ENCODE data around the gene HLA-DMB.

HLA-DMB gene

DNA sequence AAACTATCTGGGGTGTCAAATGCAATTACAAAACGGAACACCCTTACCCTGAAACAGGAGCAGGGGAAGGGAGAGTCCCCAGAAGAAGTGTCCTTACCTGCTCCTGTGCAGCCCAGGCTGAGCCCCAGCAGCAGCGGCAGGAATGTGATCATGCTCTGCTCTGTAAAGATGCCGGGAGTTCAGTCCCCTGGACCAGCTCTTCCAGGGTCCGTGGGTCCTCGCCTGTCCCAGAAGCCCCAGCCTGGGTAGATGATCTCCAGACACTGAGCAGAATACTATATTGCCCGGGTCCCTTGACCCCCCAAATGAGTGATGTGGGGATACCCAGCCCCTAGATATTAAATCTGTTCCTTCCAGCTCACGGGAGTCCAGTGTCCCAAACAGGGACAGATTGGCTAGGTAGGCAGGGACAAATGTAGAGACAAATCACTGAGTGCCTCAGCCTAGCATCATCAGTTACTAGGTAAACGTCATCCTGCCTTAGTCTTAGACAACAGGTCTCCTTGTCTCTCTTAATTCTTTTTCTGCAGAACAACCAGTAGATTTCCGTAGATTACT, at the start of gene HLA-DMB:
TSS of gene HLA-DMB (minus strand) at position 373 of the 558 bp plus-strand sequence. CDS start at position 152, 221 bp downstream.
- no peak for DNase-seq

DNA sequence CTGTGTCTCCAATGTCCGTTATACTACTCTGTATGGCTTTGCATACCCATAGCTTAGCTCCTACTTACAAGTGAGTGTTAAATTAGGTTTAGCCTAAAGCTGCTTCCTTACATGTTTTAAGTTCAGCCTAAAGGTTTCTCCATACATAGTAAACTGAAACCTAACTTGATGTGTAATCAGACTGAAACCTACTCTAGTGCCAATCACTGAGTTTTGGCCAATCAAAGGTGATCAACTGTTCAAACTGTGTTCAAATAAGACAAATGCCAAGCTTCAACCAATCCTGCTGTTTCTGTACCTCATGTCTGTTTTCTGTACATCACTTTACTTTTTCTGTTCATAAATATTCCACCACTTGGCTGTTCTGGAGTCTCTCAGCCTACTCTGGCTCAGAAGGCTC, 48.5 kb upstream of the HLA-DMB start:
- no peak for DNase-seq

DNA sequence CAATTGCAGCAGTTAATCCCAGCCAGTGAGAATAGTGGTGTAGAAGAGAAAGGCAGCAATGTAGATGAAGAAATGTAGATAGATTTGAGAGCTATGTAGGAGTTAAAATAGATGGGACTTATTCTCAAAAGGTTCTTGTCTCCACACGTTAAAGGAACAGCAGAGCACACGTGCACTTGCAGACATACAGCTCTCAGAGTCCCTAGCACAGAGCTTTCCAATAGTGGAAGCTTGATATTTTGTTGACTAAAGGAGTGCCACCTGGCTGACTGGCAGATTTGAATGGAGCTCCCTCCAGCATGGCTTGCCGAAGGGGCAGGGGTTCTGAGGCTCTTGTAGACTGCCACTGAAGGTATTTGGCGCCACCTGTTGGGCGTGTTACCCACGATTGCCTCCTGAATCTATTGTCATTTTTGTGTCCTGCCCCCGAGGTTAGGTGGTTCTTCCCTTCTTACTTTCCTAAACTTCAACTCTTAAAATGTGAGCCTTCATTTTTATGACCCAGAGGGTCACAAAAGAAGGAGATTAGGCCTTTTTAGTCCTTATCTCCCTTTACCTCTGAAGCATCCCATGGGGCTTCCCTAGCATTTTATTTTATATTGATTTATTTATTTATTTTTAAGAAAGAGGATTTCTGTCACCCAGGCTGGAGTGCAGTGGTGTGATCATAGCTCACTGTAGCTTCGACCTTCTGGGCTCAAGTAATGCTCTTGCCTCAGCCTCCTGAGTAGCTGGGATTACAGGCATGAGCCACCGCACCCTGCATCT, 44.0 kb upstream of the HLA-DMB start:
- DNase-seq, result peak; percentile 92

DNA sequence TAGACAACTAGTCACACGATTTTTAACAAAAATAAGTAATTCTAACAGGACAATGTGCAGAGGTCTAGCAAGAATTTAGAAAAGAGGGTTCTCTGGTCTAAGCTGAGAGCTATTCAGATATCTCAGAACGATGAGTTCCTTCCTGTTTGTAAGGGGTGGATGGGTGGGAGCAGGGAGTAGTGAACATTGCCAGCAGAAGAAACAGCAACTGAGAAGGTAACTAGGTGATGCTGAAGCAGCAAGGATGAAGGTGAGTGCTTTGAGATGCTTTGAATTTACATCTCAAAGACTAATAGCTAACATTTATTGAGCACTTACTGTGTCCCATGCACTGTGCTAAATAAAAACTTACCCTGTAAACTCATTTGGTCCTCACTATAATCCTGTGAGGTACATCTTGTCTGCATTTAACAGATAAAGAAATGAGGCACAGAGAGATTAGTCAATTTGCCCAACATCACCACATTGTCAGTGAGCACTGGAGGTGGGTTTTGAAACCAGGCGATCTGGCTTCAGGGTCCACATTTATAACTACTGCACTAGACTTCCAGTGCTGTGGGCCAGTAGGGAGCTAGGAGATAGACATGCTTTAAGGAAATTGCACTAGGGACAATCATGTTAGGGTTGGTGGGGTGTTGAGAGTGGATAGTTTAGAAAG, 43.3 kb upstream of the HLA-DMB start:
- DNase-seq, result no peak

DNA sequence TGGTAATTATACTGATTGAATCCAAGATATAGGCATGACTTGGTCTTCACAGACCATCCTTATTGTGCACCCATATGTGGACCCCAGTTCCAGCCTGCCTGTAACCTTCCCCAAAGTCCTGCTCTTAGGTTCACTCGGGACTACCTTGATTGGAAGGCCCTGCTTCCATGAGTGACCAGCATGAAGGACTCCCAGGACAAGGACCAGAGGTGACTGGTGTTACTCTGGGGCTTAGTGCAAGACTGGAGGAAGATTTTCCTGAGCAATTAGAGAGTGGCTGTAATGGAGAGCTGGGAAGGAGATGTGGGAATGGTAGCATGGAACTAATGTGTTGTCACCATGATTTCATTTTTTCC, 42.6 kb upstream of the HLA-DMB start:
- DNase-seq, result no peak

DNA sequence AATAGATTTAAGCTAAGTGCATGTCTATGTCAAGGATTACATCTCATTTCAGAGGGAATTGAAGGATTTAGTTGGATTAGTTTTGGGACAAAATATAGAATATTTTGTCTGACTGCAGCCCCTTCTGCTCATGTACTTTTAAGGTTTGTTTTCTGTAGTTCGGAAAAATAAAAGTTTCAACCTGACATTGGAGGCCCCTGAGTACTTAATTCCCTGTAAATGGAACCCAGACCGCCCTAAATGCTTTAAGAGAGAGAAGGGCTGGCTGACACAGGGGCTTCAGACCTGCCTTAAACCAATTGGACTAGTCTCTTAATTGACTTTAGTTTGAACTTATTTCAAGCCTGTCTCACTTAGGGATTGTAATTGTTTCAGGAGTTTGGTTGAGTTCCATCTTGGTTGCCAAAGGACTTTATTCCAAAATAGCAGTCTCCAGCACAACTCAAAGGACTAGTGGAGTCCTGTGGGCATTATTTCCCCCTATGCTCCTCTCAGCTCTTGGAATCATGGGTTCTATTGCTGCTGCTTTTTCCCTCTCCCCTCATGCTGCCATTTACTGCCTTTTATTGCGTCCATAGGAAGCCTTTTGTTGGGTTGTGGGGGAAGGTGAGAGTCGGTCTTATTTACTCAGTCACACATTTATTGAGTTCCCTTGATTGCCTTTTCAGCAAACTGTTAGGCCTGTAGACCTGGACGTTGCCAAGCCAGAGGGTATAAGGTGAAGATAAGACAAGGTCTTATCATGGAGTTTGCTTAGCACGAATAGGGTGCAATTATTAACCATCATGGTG, 42.1 kb upstream of the HLA-DMB start:
- no peak for DNase-seq

DNA sequence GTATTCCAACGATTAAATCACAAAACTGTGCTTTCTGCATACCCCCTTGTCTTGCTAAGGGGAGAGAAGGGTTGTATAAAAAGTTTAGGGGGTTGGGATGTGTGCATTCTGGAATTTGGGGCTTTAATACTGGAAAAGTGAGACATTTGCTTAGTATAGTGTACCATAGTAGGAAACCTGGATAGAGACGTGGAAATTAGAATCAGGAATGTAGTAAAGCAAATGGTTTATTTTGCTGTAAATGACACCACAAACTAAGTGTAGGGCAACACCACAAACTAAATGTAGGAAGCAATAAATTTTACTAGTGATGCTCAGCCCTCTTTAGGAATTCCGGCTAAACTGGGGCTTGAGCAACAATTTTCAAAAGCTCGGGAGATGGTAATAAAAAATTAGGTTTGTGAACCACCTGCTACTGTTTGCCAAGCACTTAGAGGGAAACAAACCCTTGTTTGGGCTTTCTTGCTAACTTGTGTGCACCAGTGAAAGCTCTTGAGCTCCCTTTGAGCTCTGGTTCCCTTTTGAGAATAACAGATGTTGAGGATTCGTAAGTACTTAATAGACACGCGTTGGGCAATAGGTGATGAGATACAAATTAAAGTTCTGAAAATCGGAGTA, 41.4 kb upstream of the HLA-DMB start:
- DNase-seq, result peak; percentile 75

DNA sequence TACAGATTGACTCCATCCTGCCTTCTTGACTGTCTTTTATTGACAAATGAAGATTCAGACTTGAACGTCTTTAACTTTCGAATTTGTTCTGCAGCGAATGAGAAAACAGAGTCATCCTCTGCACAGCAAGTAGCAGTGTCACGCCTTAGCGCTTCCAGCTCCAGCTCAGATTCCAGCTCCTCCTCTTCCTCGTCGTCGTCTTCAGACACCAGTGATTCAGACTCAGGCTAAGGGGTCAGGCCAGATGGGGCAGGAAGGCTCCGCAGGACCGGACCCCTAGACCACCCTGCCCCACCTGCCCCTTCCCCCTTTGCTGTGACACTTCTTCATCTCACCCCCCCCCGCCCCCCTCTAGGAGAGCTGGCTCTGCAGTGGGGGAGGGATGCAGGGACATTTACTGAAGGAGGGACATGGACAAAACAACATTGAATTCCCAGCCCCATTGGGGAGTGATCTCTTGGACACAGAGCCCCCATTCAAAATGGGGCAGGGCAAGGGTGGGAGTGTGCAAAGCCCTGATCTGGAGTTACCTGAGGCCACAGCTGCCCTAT, 39.7 kb upstream of the HLA-DMB start:
- DNase-seq, result no peak

DNA sequence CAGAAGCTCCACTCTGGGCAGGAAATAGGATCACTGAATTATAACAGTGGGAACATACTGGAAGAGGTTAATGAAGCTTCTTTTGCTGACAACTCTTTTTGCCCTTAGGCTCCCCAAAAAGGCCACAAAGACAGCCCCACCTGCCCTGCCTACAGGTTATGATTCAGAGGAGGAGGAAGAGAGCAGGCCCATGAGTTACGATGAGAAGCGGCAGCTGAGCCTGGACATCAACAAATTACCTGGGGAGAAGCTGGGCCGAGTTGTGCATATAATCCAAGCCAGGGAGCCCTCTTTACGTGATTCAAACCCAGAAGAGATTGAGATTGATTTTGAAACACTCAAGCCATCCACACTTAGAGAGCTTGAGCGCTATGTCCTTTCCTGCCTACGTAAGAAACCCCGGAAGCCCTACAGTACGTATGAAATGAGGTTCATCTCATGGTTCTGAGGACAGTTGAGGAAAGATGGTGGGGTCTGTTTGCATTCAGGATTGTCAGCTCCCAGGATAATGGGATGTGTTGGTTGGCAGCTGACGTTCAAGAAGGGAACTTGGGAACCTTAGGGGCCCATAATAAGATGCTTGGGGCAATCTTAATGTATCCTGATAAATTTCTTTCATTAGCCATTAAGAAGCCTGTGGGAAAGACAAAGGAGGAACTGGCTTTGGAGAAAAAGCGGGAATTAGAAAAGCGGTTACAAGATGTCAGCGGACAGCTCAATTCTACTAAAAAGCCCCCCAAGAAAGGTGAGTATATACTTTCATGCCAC, 39.1 kb upstream of the HLA-DMB start:
- no peak for DNase-seq

DNA sequence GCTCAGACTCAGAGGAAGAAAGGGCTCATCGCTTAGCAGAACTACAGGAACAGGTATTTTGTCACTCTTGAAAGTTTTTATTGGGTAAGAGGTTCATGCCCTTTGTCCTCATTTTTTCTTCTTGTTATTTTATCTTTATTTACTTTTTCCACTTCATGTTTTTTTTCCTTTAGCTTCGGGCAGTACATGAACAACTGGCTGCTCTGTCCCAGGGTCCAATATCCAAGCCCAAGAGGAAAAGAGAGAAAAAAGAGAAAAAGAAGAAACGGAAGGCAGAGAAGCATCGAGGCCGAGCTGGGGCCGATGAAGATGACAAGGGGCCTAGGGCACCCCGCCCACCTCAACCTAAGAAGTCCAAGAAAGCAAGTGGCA, 37.1 kb upstream of the HLA-DMB start:
- no peak for DNase-seq

DNA sequence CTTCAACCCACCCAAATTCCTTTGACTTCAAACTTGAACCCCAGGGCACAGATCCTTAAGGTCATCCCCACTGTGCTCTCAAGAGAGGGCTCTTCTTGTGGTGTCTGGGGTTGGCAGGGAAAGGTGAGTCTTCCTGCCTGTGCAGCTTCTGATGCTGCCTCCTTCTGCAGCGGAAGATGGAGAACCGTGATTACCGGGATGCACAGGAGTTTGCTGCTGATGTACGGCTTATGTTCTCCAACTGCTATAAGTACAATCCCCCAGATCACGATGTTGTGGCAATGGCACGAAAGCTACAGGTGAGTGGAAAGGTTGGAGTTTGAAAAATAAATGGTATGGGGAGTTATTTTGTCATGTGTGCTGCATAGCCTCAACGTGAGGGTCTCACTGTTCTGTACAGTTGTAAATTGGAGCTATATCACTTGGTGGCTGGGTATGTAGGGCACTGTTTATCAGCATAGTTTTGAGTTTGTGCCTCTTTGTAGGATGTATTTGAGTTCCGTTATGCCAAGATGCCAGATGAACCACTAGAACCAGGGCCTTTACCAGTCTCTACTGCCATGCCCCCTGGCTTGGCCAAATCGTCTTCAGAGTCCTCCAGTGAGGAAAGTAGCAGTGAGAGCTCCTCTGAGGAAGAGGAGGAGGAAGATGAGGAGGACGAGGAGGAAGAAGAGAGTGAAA, 36.6 kb upstream of the HLA-DMB start:
- no peak for DNase-seq

DNA sequence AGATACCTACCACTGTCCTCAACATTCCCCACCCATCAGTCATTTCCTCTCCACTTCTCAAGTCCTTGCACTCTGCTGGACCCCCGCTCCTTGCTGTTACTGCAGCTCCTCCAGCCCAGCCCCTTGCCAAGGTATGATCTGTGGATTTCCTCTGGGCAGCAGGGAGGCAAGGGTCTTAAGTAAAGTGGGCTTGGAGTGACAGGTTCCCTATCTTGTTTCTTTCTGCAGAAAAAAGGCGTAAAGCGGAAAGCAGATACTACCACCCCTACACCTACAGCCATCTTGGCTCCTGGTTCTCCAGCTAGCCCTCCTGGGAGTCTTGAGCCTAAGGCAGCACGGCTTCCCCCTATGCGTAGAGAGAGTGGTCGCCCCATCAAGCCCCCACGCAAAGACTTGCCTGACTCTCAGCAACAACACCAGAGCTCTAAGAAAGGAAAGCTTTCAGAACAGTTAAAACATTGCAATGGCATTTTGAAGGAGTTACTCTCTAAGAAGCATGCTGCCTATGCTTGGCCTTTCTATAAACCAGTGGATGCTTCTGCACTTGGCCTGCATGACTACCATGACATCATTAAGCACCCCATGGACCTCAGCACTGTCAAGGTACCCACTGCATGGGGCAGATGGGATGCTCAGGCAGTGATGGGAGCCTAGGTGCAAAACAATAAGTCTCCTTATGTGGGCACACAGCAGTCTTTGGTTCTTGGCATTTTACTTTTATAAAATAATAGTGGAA, 35.7 kb upstream of the HLA-DMB start:
- no peak for DNase-seq

DNA sequence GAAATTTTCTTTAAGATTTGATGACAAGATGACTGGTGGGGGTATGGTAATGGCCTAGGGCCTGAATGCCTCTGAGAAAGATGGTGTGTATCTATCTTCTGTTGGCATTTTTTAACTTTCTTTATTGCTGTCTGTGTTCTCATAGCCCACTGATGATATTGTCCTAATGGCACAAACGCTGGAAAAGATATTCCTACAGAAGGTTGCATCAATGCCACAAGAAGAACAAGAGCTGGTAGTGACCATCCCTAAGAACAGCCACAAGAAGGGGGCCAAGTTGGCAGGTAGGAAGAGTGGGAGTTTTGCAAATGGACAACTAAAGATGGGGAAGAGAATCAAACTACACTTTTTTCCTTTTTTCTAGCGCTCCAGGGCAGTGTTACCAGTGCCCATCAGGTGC, 35.1 kb upstream of the HLA-DMB start:
- no peak for DNase-seq

DNA sequence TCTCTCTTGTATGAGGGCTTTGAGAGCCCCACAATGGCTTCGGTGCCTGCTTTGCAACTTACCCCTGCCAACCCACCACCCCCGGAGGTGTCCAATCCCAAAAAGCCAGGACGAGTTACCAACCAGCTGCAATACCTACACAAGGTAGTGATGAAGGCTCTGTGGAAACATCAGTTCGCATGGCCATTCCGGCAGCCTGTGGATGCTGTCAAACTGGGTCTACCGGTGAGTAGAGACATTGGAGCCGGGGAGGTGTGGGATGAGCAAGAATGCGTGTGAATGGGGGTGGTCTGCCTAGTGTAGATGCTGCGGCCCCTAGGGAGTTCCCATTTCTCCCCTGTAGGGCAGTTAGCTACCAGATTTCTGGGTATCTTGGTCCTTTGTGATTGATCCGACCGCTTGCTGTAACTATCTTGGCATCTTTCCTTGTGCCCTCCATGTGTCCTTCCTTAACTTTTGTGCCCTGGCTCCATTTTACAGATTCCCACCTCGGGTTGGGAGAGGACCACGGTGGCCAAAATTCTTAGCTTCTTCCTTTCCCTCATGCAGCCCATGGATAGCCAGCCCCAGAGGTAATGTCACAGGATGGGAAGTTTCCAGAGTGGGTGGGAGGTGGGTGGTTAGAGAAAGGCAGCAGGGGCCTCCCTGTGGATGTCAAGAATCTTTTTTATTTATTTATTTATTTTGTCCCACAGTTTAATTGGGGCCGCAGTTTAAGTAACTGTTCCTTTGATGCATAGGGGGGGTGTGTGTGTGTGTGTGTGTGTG, 33.9 kb upstream of the HLA-DMB start:
- DNase-seq, result no peak

DNA sequence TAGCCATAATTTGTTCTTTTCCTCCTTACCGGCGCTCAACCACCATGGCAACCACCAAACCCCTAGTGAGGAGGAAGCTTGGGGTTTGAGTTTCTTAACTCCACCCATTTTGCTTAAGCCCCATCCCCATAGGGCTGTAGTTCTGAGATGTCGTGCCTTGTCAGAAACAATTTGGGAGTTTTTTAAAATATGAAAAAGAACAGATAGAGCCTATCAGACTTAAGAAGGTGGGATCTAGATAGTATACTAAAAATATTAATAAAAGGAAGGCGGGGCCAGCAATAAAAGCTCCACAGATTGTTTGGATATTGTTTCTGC, 33.1 kb upstream of the HLA-DMB start:
- peak; percentile 9 for DNase-seq

DNA sequence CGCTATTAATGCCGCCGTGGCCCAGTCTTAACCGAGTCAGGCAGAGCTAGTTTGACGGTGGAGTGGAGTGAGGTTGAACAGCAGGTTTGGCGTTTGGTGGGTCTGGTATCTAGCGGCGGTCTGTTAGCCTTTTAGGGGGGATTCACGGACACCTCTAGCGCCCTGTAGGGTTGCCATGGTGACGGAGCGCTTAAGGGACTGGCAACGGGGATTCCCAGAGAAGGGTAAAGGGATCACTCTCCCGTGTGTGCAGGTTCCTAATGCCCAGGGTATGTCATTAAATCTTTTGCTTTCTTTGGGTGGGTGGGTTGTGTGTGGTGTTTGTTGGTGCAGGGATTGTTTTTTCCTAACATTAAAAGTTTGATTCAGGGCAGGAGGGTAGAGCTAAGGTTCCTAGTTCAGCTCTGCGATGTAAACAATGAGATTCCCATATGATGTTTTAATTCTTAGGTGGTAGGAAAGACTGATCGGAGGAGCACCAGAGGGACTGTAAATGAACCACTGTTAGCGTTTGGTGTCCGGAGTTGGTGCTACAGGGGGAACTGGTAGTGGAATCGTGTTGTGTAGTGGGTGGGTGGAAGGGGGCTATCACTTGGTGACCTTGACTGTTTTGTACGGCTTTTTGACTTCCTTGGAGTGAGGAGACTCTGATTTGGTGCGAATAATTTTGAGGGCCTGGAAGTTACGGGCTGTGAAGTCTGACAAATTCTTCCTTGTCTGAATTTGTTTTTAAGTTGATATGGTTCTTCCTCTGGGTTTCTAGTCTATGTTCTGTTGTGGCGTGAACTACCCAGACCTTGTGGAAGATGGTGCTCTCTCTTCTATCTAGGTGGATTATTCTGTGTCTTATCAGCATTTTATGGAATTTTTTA, 32.6 kb upstream of the HLA-DMB start:
- peak; percentile 58 for DNase-seq

DNA sequence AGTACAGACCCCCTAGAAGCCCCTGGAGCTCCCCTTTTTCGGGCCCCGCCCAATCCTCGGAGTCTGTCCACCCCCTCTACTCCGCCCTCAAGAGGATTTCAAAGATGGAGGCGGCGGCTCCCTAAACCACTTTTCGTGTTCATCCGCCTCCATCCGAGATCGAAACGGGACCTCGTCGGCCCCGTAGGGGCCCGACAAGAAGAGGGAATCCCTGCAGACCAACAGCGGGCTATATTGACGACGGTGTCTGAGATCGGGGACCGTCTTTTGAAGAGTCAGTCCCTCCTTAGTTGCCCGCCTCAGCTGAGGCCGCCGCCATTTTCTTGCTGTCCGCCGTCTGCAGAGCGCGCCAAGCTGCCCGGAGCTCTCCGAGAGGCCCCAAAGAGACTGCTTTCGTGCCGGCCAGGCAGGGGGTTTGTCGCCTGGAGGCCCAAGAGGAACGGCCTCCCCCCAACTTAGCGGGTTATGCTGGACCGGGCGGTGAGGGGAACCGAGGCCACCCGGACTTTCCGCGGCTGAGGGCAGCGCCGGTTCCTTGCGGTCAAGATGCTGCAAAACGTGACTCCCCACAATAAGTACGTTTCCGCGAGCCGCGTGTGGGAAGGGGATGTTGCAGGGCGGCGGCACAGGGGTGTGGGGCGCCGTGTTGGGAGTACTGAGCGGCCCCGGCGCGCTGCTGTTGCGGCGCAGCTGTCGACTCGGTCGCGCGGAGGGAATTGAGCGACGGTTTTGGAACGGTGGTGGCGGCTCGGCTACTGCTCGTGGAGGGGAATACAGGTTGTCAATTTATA, 31.7 kb upstream of the HLA-DMB start:
- DNase-seq, result no peak
